ENCODE results near the gene PDE4D.

The PDE4D gene

GRCh38 chr5:59126016-59126707 is 767.4 kb downstream of the PDE4D start:
- no peak for FAIRE-seq

DNA sequence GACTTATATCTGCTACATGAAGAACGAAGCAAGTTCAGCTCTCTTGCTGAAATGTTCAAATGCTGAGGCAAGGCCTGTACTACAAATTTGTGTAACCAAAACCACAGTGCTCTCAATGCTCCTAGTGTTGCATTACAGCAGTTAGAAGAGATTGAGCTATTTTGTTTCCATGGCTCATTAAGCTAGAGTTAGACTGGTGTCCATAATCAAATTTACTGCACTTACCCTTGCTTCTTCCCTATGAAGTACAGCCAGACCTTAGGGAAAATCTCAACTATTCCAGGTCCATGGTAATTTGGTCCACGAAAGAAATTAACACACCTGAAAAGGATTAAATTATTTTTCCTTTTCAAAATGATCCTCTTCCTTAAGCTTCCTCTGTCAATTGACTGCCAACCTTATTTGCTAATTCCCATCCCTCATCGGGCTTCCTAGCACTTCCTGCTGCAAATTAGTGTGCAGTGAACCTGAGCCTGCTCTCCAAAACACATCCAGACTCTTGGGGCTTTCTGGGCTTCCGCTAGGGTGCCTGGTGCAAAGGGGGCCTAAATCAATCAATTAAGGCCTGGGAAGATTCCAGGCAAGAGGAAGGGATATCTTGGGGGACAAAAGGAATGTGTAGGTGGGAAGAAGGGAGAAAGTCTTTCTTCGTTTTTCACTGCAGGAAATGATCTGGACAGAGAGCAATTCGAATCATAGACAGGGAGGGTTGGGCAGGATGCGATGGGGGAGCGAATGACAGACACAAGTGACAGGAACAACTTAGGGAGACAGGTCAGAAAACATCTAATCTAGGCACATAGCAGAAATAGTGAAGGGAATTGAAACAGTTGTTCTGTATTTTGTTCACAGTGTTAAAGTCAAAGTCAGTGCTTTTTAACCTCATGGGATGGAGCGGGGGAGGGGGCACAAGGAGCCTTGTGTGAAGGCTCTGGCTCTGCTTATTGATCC is 768.2 kb downstream of the PDE4D start:
- FAIRE-seq = peak; percentile 93

DNA sequence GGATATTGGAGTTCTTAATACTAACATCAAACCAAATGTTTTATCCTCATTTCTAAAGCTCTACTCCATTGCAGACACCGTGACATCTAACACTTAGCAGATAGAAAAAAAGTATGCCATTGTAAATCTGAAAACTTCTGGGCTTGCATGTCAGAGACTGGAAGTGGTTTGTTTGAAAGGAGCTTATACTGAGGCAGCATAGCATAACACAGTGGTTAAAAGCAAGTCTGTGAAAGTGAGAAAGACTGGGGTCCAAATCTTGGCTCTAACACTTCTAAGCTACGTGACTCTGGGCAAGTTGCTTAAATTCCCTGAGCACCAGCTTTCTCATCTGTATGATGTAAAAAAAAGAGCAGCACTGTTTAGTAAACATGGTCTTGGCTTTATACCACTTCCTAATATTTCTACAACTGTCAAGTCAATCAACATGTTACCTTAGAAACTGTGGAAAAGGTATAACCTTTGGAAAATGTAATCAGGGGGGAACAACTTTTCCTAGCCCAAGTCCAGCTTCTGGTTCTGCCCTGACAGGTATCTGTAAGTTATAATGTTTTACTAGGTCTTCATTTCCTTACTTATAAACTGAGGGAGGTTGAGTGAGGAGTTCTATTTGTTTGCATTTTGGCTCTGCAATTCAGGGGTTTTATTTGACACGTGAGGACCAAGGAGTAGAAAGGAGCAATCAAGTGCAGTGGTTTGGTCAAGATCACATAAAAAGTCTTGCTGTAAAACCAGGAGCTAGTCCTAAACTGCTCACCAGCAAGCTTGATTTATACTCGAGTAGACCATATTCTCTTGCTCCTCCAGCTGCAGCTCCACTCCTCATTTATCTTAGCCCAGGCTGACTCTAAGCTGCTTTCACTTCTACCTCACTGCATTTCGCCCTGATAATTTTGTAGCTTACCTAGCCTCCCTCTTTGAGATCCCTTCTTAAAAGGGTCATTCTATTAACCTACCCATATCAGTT is 769.6 kb downstream of the PDE4D start:
- FAIRE-seq = peak; percentile 83

DNA sequence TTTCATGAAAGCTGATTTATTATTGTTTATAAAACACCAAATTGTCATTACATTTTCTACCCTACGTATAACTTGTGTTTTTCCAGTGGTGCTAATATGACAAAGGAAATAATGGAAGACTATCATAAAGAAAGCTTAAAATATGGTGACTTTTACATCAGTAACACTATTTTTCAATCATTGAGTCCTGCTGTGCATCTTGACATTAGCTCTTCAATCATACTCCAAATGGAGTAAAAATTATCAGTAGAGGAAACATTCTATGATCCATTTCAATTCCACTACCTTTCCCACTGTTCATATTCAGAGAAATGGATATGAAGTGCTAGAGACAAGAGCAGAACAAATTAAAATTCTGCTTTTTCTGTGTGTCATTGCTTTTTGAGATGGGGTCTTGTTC is 774.0 kb downstream of the PDE4D start:
- no peak for FAIRE-seq

GRCh38 chr5:59117320-59117719 is 776.2 kb downstream of the PDE4D start:
- FAIRE-seq = no peak

DNA sequence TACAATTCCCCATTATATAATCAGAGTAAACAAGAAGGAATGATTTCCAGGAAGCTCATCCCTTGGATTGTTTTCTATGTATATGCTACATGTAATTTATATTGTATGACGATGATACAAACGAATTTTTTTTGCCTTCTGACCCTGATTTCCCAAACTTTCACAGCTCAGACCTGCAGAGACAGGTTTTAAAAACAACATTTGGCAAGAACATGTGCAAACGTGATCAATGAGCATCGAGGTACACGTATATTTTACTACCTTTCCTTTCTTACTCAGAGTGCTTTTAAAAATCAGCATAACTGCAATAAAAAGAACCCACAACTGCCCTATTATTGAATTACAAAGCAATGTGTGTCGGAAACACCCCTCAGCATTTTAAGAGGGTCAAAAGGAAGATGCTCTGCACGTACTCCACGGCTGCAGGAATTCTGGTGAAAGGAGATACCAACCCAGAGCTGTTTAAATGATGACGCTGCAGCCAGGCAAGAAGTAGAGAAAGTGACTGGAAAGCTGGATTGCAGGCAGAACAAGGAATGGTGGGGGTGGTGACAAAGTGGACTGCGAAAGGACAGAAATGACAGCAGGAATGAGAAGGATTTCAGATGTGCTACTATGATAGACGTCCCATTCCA is 777.2 kb downstream of the PDE4D start:
- FAIRE-seq = no peak

DNA sequence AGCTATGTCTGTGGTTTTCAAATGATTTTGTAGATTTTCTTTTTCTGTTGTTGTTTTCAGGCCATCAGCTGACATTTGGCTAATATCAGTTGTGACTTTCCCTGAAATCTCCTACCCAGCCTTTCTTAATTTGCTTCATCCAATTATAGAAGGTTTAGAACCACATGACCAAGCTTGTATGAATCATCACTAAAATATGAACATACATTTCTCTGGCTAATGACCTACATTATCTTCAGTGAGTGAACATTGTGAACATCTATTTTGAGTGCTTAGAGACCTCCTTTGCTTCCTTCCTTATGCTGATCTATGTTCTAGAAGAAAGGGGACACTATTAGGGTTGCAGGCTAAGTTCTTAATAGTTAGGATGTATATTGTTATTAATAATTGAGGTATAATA is 778.2 kb downstream of the PDE4D start:
- FAIRE-seq = no peak

- no peak for FAIRE-seq
These were observed 784.1 kb downstream of the PDE4D start for GRCh38 chr5:59109383-59109782.

DNA sequence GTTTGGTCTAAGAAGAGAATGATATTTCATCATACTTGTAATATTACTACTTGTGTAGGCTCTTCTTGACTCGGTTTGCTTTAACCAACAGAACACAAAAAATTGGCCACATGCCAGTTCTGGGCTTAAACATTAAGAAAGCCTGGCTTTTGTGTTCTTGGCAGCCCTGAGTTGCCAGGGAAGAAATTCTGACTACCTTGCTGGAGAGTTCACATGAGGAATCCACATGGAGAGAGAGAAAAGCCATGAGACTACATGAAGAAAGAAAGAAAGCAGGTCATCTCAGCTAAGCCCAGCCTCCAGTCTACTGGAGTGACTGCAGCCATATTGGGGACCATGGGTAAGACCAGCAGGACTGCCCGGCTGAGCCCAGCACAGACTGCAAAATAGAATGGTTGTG is 785.8 kb downstream of the PDE4D start:
- FAIRE-seq = no peak

GRCh38 chr5:59104400-59105127 is 789.0 kb downstream of the PDE4D start:
- FAIRE-seq = peak; percentile 81

DNA sequence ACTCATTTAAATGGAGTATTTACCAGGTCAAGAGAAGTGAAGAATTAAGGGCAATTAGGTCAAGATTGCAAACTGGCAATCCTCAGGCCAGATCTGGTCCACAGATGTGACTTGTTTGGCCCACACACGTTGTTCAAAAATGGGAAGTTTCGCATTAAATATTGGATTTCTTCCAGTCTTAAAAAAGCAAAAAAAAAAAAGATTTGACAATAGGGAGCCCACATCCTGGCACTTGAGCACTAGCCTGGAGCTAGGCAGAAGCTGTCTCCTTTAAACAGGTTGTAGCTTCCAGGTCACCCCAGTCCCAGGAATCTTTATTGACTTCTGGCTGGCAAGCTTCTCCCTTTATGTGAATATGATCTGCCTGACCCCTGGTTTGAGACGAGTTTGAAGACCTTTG is 790.2 kb downstream of the PDE4D start:
- no peak for FAIRE-seq

GRCh38 chr5:59102437-59102836 is 791.1 kb downstream of the PDE4D start:
- FAIRE-seq = no peak

DNA sequence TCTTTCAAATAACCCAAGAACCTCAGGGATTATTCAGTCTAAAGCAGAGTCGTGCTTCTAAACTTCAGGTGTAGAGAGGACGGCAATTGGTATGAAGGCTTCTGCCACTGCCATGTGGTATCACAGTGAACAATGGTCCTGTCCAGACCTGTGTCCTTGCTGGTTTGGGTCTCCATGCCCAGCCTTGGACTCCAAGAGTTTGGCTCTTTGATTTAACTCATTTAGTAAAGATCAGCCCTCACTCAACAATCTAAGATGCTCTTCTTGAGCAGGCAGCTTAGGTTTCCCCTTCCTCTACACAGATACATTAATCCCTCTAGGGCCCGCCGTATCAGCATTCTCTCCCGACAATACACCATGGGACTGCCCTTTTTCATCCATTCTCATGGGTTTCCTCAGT is 792.7 kb downstream of the PDE4D start:
- no peak for FAIRE-seq

DNA sequence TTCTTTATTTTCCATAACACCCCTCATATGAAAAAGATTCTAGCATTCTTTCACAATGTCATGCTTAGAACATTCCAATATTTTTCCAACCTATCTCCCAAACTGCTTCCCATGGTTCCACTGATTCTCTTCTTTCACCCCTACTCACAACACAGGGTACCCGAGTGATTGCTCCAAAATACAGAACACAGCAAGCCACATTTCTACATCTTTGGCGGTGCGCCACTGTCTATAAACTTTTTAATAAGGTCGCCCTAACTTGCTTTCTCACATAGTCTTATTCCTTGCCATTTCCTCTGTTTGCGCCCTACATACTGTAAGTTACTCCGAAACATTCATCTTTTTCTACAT is 793.6 kb downstream of the PDE4D start:
- no peak for FAIRE-seq

- peak; percentile 22 for FAIRE-seq
These were observed 794.1 kb downstream of the PDE4D start for GRCh38 chr5:59099270-59099994.

DNA sequence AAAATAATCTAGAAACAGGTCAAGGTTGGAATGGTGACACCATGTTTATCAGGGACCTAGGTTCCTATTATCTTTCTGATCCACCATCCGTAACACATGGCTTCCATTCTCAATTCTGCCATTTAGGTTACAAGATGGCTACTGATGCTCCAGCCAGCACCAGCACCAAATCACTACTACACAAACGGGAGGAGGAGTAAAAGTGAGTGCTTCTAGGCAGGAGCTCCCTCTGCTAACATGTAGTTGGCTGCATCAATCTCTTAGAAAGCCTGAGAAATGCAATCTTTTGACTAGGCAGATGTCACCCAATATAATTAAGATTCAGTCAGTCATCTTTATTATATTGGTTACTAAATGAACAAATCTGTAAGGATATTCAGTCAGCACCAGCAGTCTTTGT is 794.8 kb downstream of the PDE4D start:
- FAIRE-seq = no peak

- no peak for FAIRE-seq
These were observed 795.8 kb downstream of the PDE4D start for GRCh38 chr5:59097712-59098111.

DNA sequence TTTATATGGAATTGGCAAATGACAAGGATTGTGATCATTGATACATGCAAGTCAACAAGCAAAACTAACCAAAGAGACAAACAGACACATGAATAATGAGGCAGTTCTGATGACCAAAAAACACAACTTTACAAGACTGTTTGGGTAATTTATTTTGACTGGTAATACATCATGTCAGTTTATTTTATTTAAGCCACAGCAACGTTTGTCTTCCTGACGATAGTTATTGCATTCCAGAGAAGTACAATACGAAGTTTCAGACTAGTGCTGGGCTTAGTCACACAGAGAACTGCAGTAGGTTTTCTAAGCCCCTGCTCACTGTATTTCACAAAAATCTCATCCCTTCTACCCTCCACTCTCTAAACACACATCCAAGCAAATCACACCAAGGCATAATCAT is 796.4 kb downstream of the PDE4D start:
- FAIRE-seq = peak; percentile 87

GRCh38 chr5:59095480-59095879 is 798.0 kb downstream of the PDE4D start:
- FAIRE-seq = no peak

DNA sequence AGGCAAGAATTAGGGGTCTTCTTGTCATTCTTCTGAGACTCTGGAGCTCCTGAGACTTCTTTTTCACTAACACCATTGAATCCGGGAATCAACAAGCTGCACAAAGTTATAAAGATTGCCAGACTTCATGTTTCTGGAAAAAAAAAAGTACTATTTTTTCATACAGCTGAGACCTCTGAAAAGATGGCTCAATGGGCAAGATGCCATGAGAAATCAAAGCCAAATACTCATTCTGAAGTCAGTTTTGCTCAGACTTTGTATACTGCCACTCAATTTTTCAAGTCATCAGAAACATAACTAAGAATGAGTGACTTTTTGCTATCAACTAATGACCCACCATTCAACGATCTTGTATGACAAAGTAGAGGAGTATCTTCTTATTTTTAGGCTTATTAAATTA is 798.7 kb downstream of the PDE4D start:
- FAIRE-seq = no peak

GRCh38 chr5:59093329-59093728 is 800.2 kb downstream of the PDE4D start:
- FAIRE-seq = no peak

All from TTC549 (cell line).